Parathyroid adenoma (tissue), 2 donors: ENCODE measurements around the gene SPON1.

ENCODE experiments used
- H2AFZ ChIP-seq: fragments of 300-600 bp; sonication (generic); one replicate; pipeline ENCODE4 v1.7.0; 2017; ENCODE audit warnings: antibody characterized with exemption, mild to moderate bottlenecking
- H3K27ac ChIP-seq: fragments of 300-600 bp; sonication (generic); one replicate; pipeline ENCODE4 v1.7.0; 2017
- H3K27me3 ChIP-seq: fragments of 300-600 bp; sonication (generic); one replicate; pipeline ENCODE4 v1.7.0; 2017; ENCODE audit warnings: low read length; ENCODE audit not compliant: control insufficient read depth, insufficient read depth
- H3K36me3 ChIP-seq: fragments of 300-600 bp; sonication (generic); one replicate; pipeline ENCODE4 v1.7.0; 2017; ENCODE audit warnings: low read length; ENCODE audit not compliant: control insufficient read depth, insufficient read depth
- H3K4me1 ChIP-seq: fragments of 300-600 bp; sonication (generic); one replicate; pipeline ENCODE4 v1.7.0; 2017; ENCODE audit warnings: control low read depth
- H3K4me2 ChIP-seq: fragments of 300-600 bp; sonication (generic); one replicate; pipeline ENCODE4 v1.7.0; 2017; ENCODE audit warnings: low read length
- H3K4me3 ChIP-seq: fragments of 300-600 bp; sonication (generic); one replicate; pipeline ENCODE4 v1.7.0; 2017; ENCODE audit warnings: low read depth, low read length
- H3K79me2 ChIP-seq: fragments of 300-600 bp; sonication (generic); one replicate; pipeline ENCODE4 v1.7.0; 2017; ENCODE audit warnings: control low read depth
- H3K9ac ChIP-seq: fragments of 300-600 bp; sonication (generic); one replicate; pipeline ENCODE4 v1.7.0; 2017; ENCODE audit warnings: mild to moderate bottlenecking
- H3K9me3 ChIP-seq: fragments of 300-600 bp; sonication (generic); one replicate; pipeline ENCODE4 v1.7.0; 2017; ENCODE audit warnings: low read length; ENCODE audit not compliant: control insufficient read depth
- TF ChIP-seq, protein P1 (sequence below): fragments of 300-600 bp; sonication (generic); IDR thresholded peaks from one replicate; pipeline ENCODE4 v1.7.0; 2017; ENCODE audit warnings: antibody characterized with exemption, mild to moderate bottlenecking
- donor health status: primary hyperparathyroidism.

Gene SPON1

DNA sequence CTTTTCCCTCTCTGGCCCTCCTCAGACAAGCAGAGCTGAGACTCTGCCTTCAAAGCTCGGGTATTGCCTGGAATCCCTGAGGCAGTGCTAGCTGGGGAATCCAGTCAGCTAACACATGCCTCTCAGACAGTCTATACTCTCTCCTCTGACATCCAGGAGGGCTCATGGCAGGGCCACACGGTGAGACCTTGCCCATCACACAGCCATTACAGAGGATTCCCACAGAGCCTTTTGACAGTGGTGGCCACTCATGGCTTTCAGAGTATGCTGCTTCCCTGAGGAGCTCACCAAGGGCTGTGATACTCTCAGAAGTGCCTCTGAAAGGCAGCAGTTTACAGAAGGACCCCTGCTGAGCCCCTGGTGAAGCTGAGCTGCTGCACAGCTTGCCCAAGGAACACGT is 231.1 kb downstream of the SPON1 start:
- TF ChIP-seq, protein P1, sequence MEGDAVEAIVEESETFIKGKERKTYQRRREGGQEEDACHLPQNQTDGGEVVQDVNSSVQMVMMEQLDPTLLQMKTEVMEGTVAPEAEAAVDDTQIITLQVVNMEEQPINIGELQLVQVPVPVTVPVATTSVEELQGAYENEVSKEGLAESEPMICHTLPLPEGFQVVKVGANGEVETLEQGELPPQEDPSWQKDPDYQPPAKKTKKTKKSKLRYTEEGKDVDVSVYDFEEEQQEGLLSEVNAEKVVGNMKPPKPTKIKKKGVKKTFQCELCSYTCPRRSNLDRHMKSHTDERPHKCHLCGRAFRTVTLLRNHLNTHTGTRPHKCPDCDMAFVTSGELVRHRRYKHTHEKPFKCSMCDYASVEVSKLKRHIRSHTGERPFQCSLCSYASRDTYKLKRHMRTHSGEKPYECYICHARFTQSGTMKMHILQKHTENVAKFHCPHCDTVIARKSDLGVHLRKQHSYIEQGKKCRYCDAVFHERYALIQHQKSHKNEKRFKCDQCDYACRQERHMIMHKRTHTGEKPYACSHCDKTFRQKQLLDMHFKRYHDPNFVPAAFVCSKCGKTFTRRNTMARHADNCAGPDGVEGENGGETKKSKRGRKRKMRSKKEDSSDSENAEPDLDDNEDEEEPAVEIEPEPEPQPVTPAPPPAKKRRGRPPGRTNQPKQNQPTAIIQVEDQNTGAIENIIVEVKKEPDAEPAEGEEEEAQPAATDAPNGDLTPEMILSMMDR, result no peak
- Histone ChIP-seq H3K79me2 (no peaks in the 10 kb centered on the region), H3K27me3 (no peaks in the 10 kb centered on the region), H2AFZ (no peak overlapping the region), H3K4me2 (no peak overlapping the region), H3K9me3 (no peaks in the 10 kb centered on the region), H3K4me3 (no peak overlapping the region), H3K27ac (no peak overlapping the region), H3K4me1 (no peaks in the 10 kb centered on the region), H3K9ac (no peak overlapping the region), H3K36me3 (no peaks in the 10 kb centered on the region)

DNA sequence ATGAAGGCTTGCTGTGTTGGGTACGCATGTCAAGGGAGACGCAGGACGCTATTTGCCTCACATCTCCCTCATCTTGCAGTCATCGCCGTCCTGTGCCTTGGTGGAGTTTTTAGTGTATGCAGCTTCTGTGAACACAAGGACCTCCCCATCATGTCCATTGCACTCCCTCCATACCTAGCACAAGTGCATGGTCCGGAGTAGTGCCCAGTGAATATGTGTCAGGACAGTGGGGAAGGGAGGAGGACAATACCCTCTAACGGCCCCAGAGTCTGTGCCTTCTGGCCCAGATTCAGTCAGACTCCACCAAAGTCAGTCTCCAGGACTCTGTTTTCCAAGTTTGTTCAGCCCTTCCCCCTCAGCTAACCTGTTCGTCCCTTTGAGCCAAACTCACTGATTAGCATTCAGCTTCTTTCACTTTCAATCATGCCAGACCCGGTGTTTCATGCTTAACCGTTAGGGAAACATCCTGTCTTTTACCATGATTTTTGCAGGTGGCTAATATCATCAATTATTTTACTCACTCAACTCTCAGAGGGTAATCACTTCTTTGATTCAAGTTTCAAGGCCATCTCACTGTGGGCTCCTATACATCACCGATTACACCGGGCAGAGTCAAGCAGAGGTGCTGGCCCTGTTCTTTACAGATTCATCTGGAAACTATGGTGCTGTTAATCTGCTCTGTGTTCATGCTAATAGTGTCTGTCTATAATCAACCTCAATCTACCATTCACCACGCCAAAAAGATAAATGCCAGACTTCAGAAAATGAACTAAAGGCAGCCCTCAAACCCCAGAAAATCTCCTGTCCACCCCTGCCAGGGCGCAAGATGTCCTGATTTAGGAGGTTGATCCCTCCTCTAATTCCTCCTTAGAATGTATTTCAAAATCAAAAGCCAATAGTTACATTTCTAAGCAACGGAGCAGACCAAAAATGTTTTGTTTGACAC is 240.0 kb downstream of the SPON1 start:
- Histone ChIP-seq H2AFZ (no peak overlapping the region), H3K4me1 (no peaks in the 10 kb centered on the region), H3K79me2 (no peaks in the 10 kb centered on the region), H3K4me2 (no peak overlapping the region), H3K4me3 (no peak overlapping the region), H3K9ac (no peak overlapping the region), H3K27ac (no peak overlapping the region), H3K27me3 (no peaks in the 10 kb centered on the region), H3K36me3 (no peaks in the 10 kb centered on the region), H3K9me3 (no peaks in the 10 kb centered on the region)
- TF ChIP-seq, protein P1, result no peak

DNA sequence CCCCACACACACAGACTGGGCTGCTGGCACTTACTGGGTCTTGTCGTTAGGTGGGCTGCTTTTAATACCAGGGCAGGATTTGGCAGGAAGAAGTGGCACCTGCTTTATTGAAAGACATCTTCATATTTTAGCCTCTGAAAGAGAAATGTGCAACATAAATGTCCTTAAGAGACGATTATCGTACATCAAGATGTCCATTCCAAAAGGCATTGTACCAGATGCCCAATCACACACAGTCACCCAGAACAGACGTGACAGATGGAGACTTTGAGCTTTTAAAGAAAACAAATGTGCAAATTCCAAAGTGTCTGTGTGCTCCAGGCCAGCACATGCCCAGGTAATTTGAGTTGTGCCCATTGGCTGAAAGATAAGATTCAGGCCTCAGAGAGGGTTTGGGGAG is 240.8 kb downstream of the SPON1 start:
- no peak overlapping the region for H3K27ac ChIP-seq
- no peak overlapping the region for H2AFZ ChIP-seq
- TF ChIP-seq, protein P1, result no peak
- H3K79me2 ChIP-seq, result no peaks in the 10 kb centered on the region
- no peak overlapping the region for H3K4me3 ChIP-seq
- no peak overlapping the region for H3K4me2 ChIP-seq
- no peak overlapping the region for H3K9ac ChIP-seq
- H3K27me3 ChIP-seq, result no peaks in the 10 kb centered on the region
- H3K36me3 ChIP-seq, result no peaks in the 10 kb centered on the region
- H3K9me3 ChIP-seq, result no peaks in the 10 kb centered on the region
- no peaks in the 10 kb centered on the region for H3K4me1 ChIP-seq

DNA sequence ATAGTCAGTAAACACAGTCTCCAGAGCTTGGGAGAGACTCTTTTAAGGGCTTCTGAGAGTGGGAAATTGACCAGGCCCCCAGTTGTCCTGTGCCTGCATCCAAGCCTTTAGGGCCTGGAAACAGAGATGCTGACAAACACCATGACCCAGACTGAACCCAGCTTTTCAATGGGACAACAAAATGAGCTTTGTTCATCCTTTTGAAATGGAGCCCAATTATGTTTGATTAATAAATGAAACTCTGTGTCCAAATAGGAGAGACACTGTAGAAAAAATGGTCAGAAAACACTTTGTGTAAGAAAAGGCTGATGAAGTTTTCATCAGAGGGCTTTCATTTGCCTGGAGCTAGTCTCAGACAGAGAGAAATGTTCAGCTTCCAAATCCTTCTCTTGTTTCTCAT is 250.5 kb downstream of the SPON1 start:
- no peak overlapping the region for H3K4me3 ChIP-seq
- no peak overlapping the region for H3K9ac ChIP-seq
- no peaks in the 10 kb centered on the region for H3K9me3 ChIP-seq
- H3K4me1 ChIP-seq, result no peaks in the 10 kb centered on the region
- no peak overlapping the region for H2AFZ ChIP-seq
- no peaks in the 10 kb centered on the region for H3K36me3 ChIP-seq
- H3K79me2 ChIP-seq, result no peaks in the 10 kb centered on the region
- no peaks in the 10 kb centered on the region for H3K27me3 ChIP-seq
- no peak overlapping the region for H3K4me2 ChIP-seq
- TF ChIP-seq, protein P1, result no peak
- H3K27ac ChIP-seq, result no peak overlapping the region

DNA sequence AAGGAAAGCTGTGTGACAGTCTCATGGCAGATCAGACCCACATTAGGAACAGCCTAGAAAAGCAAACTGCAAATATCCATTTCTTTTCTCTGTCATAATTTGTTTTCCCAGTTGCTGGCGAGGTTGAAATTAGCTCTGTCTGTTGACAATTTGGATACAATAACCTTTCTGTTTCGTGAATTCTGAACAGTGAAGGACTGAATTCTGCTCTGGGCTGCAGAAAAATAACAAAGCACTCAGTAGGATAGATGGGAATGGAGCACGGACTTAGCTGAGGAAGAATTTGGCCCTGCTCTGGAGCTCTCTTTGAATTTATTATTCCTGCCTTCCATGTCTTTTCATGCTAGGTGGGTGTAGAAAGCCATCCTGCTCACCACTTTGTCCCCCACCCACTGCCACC is 256.2 kb downstream of the SPON1 start:
- no peaks in the 10 kb centered on the region for H3K27me3 ChIP-seq
- no peaks in the 10 kb centered on the region for H3K4me1 ChIP-seq
- no peaks in the 10 kb centered on the region for H3K79me2 ChIP-seq
- TF ChIP-seq, protein P1, result no peak
- H3K9ac ChIP-seq, result no peak overlapping the region
- no peak overlapping the region for H3K27ac ChIP-seq
- no peaks in the 10 kb centered on the region for H3K9me3 ChIP-seq
- no peak overlapping the region for H3K4me2 ChIP-seq
- no peak overlapping the region for H3K4me3 ChIP-seq
- no peaks in the 10 kb centered on the region for H3K36me3 ChIP-seq
- H2AFZ ChIP-seq, result no peak overlapping the region
